Astrocyte (in vitro differentiated cells and primary cell): ENCODE data around the gene H2AZ1. TPM values are rescaled to one million over a fixed set of nuclear protein-coding genes. Genes with fewer than 3 reads are reported as not detected.
"Not testable (repeated sequence)": the region's sequence is repeated elsewhere in the genome, so short reads cannot be mapped to it uniquely, and the experiment has no call there.

Experiments used
- DNase-seq: peaks from one replicate; pipeline ENCODE4 v3.0.0-alpha.2; 2010; ENCODE audit warnings: low read depth
- FAIRE-seq: peaks from 2 replicates; lab custom pipeline; 2011; peaks lifted over from hg19 to GRCh38; lab: Jason Lieb, UNC
- H2AFZ ChIP-seq: 2 replicates; pipeline ENCODE4 v1.6.0; 2012; ENCODE audit warnings: low read depth, low read length, inconsistent platforms
- H3K27ac ChIP-seq: 2 replicates; pipeline ENCODE4 v1.5.1; 2011; ENCODE audit warnings: low read depth, low read length, inconsistent platforms
- H3K27me3 ChIP-seq: 2 replicates; pipeline ENCODE4 v1.6.0; 2011; ENCODE audit warnings: low read length, inconsistent platforms; ENCODE audit not compliant: insufficient read depth
- H3K36me3 ChIP-seq: 2 replicates; pipeline ENCODE4 v1.5.1; 2011; ENCODE audit warnings: low read length, inconsistent platforms; ENCODE audit not compliant: insufficient read depth
- H3K4me1 ChIP-seq: 2 replicates; pipeline ENCODE4 v1.5.1; 2011; ENCODE audit warnings: low read length, inconsistent platforms; ENCODE audit not compliant: insufficient read depth
- H3K4me2 ChIP-seq: 2 replicates; pipeline ENCODE4 v1.6.0; 2012; ENCODE audit warnings: low read length, inconsistent platforms
- H3K4me3 ChIP-seq: 2 replicates; pipeline ENCODE4 v1.5.1; 2011; ENCODE audit warnings: low read depth, mild to moderate bottlenecking, low read length, inconsistent platforms; ENCODE audit not compliant: insufficient read depth
- H3K79me2 ChIP-seq: 2 replicates; pipeline ENCODE4 v1.6.0; 2012; ENCODE audit warnings: mild to moderate bottlenecking, low read length, inconsistent platforms; ENCODE audit not compliant: insufficient read depth
- H3K9ac ChIP-seq: 2 replicates; pipeline ENCODE4 v1.6.0; 2012; ENCODE audit warnings: mild to moderate bottlenecking, low read length, inconsistent platforms
- H3K9me3 ChIP-seq: 2 replicates; pipeline ENCODE4 v1.5.1; 2012; ENCODE audit warnings: low read depth, mild to moderate bottlenecking, low read length, inconsistent platforms; ENCODE audit not compliant: insufficient read depth
- H4K20me1 ChIP-seq: 2 replicates; pipeline ENCODE4 v1.6.0; 2012; ENCODE audit warnings: low read length, inconsistent platforms; ENCODE audit not compliant: insufficient read depth
- H3K27ac Mint-ChIP-seq: one replicate; pipeline ENCODE4 v1.8.0; 2021; ENCODE audit warnings: mild to moderate bottlenecking, mixed read lengths; ENCODE audit not compliant: unreplicated experiment
- H3K27me3 Mint-ChIP-seq: one replicate; pipeline ENCODE4 v1.8.0; 2021; ENCODE audit warnings: low read depth, mixed read lengths; ENCODE audit not compliant: unreplicated experiment
- H3K36me3 Mint-ChIP-seq: one replicate; pipeline ENCODE4 v1.8.0; 2021; ENCODE audit warnings: low read depth, mixed read lengths; ENCODE audit not compliant: unreplicated experiment
- H3K4me1 Mint-ChIP-seq: one replicate; pipeline ENCODE4 v1.8.0; 2021; ENCODE audit warnings: low read depth, mixed read lengths; ENCODE audit not compliant: unreplicated experiment
- H3K4me3 Mint-ChIP-seq: one replicate; pipeline ENCODE4 v1.8.0; 2021; ENCODE audit warnings: mild to moderate bottlenecking, moderate library complexity, mixed read lengths; ENCODE audit not compliant: unreplicated experiment
- H3K9me3 Mint-ChIP-seq: one replicate; pipeline ENCODE4 v1.8.0; 2021; ENCODE audit warnings: mild to moderate bottlenecking, mixed read lengths; ENCODE audit not compliant: unreplicated experiment
- CTCF ChIP-seq: IDR thresholded peaks from 2 replicates; pipeline ENCODE4 v1.5.1; 2011; ENCODE audit warnings: low read depth, mild to moderate bottlenecking, inconsistent platforms, low read length, moderate library complexity; ENCODE audit not compliant: insufficient read depth
- EZH2 ChIP-seq: IDR thresholded peaks from 2 replicates; pipeline ENCODE4 v1.6.1; 2012; ENCODE audit warnings: mild to moderate bottlenecking, low read length, inconsistent platforms; ENCODE audit not compliant: insufficient read depth
- total RNA-seq: library from RNA; stranded (reverse); gene quantifications from 2 replicates; pipeline ENCODE4 v1.2.1, GENCODE V29; 2021

H2AZ1 gene
- total RNA-seq, 1 donor from 2014 or later, result 273 TPM

- Histone ChIP-seq H3K4me3 (no peak overlapping the region), H3K79me2 (no peaks in the 10 kb centered on the region), H3K9ac (no peak overlapping the region), H4K20me1 (no peaks in the 10 kb centered on the region), H3K9me3 (no peaks in the 10 kb centered on the region), H3K27ac (no peak overlapping the region), H2AFZ (no peak overlapping the region), H3K4me1 (no peaks in the 10 kb centered on the region), H3K27me3 (no peaks in the 10 kb centered on the region), H3K36me3 (no peaks in the 10 kb centered on the region), H3K4me2 (no peak overlapping the region)
- H3K27me3 Mint-ChIP-seq, result no peaks in the 10 kb centered on the region
- DNase-seq, result no peak
- FAIRE-seq, result no peak
- no peak for TF ChIP-seq EZH2
- no peak for TF ChIP-seq CTCF
- H3K4me1 Mint-ChIP-seq, result peaks cover 5% of the 10 kb centered on the region
- no peak overlapping the region for H3K27ac Mint-ChIP-seq
- peaks cover 3% of the 10 kb centered on the region for H3K9me3 Mint-ChIP-seq
- peaks cover 2% of the 10 kb centered on the region for H3K36me3 Mint-ChIP-seq
- no peak overlapping the region for H3K4me3 Mint-ChIP-seq
These were observed 10.6 kb upstream of the H2AZ1 start for GRCh38 chr4:99960648-99961047.

GRCh38 chr4:99958207-99958606, 8.1 kb upstream of the H2AZ1 start:
- FAIRE-seq, H3K4me3 ChIP-seq, H3K36me3 Mint-ChIP-seq, H3K27me3 Mint-ChIP-seq, H3K27ac ChIP-seq, H3K27me3 ChIP-seq, H3K4me3 Mint-ChIP-seq, H3K4me2 ChIP-seq, H3K36me3 ChIP-seq, H3K27ac Mint-ChIP-seq, DNase-seq, H3K4me1 Mint-ChIP-seq, H4K20me1 ChIP-seq, H3K9me3 Mint-ChIP-seq, H3K9me3 ChIP-seq, H3K4me1 ChIP-seq, H2AFZ ChIP-seq, H3K79me2 ChIP-seq, H3K9ac ChIP-seq: not testable (repeated sequence)

GRCh38 chr4:99950913-99951254, 809 bp upstream of the H2AZ1 start:
- H3K27me3 Mint-ChIP-seq, result no peaks in the 10 kb centered on the region
- peak overlapping the region; percentile 81 for H3K27ac ChIP-seq

More at GRCh38 chr4:99950913-99951254, 809 bp upstream of the H2AZ1 start:
- Histone ChIP-seq H2AFZ (peak overlapping the region; percentile 99), H3K4me1 (peaks cover 21% of the 10 kb centered on the region), H3K36me3 (peaks cover 8% of the 10 kb centered on the region), H3K9ac (peak overlapping the region; percentile 91), H4K20me1 (peaks cover 12% of the 10 kb centered on the region), H3K79me2 (peaks cover 42% of the 10 kb centered on the region), H3K4me3 (peak overlapping the region; percentile 78), H3K4me2 (peak overlapping the region; percentile 96), H3K9me3 (no peaks in the 10 kb centered on the region), H3K27me3 (no peaks in the 10 kb centered on the region)
- Mint-ChIP-seq H3K4me3 (no peak overlapping the region), H3K9me3 (no peaks in the 10 kb centered on the region), H3K4me1 (peaks cover 9% of the 10 kb centered on the region), H3K36me3 (no peaks in the 10 kb centered on the region), H3K27ac (no peak overlapping the region)
- TF ChIP-seq CTCF, result no peak
- no peak for TF ChIP-seq EZH2
- no peak for DNase-seq
- FAIRE-seq, result no peak
